ENCODE data around the gene TMEM256. TPM values are rescaled to one million over a fixed set of nuclear protein-coding genes. Genes with fewer than 3 reads are reported as not detected.
"Not testable (repeated sequence)": the region's sequence is repeated elsewhere in the genome, so short reads cannot be mapped to it uniquely, and the experiment has no call there.

The TMEM256 gene
- total RNA-seq, 1 experiment from 2014 or later, result 40.2 TPM

DNA sequence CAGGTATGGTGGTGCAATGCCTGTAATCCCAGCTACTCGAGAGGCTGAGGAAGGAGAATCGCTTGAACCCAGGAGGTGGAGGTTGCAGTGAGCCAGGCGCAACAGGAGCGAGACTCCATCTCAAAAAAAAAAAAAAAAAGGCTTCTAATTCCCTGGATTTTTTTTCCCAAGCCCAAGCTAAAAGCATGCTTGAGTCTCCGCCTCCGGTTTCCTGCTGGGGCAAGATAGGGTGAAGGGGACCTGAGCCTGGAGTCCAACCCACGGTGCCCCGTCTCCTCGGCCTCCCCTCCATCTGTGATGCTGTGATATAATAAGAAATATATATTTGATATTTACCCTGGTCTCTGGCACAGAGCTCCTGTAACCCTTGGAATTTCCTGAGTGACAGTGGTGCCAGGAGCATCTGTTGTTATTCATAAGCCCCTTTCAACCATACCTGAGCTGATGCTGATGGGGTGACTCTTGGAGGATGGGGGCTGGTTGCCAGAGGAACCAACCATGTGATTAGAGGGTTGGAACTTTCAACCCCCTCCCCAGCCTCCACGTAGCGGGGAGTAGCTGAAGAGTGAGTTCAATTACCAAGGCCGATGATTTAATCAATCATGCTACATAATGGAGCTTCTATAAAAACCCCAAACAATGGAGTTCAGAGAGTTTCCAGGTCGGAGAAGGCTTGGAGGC, 35.8 kb downstream of the TMEM256 start:
- intact Hi-C loops (cut with micrococcal nuclease; ENCODE audit: unreplicated experiment), result no loop called here
- Mint-ChIP-seq H3K9me3 (ENCODE audit: unreplicated experiment) (no peaks in the 10 kb centered on the region), H3K27ac (ENCODE audit: unreplicated experiment) (no peak overlapping the region), H3K4me1 (ENCODE audit: low read depth, unreplicated experiment) (no peaks in the 10 kb centered on the region), H3K4me3 (ENCODE audit: unreplicated experiment) (no peak overlapping the region), H3K36me3 (ENCODE audit: insufficient read depth, unreplicated experiment) (no peaks in the 10 kb centered on the region), H3K27me3 (ENCODE audit: insufficient read depth, unreplicated experiment) (no peaks in the 10 kb centered on the region)
- Histone ChIP-seq H3K4me1 (no peaks in the 10 kb centered on the region), H3K4me3 (ENCODE audit: low read depth, low read length) (no peak overlapping the region), H3K9me3 (no peaks in the 10 kb centered on the region), H3K27me3 (replicated peaks; ENCODE audit: control insufficient read depth, insufficient read depth, low read length) (no peaks in the 10 kb centered on the region), H3K36me3 (ENCODE audit: control insufficient read depth, insufficient read depth, low read length) (no peaks in the 10 kb centered on the region)
- ChIA-PET POLR2A (no interaction called here), CTCF (no interaction called here)
- no TSS peak for BruUV-seq (replicated peaks)
- TF ChIP-seq, protein P1, sequence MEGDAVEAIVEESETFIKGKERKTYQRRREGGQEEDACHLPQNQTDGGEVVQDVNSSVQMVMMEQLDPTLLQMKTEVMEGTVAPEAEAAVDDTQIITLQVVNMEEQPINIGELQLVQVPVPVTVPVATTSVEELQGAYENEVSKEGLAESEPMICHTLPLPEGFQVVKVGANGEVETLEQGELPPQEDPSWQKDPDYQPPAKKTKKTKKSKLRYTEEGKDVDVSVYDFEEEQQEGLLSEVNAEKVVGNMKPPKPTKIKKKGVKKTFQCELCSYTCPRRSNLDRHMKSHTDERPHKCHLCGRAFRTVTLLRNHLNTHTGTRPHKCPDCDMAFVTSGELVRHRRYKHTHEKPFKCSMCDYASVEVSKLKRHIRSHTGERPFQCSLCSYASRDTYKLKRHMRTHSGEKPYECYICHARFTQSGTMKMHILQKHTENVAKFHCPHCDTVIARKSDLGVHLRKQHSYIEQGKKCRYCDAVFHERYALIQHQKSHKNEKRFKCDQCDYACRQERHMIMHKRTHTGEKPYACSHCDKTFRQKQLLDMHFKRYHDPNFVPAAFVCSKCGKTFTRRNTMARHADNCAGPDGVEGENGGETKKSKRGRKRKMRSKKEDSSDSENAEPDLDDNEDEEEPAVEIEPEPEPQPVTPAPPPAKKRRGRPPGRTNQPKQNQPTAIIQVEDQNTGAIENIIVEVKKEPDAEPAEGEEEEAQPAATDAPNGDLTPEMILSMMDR (IDR thresholded peaks at IDR 0.05; ENCODE audit: insufficient read depth in 1 of 2, low read depth in 1 of 2, low read length in 1 of 2, severe bottlenecking in 1 of 2, unreplicated experiment in 1 of 2), result no peak
- DNase-seq, result no peak

DNA sequence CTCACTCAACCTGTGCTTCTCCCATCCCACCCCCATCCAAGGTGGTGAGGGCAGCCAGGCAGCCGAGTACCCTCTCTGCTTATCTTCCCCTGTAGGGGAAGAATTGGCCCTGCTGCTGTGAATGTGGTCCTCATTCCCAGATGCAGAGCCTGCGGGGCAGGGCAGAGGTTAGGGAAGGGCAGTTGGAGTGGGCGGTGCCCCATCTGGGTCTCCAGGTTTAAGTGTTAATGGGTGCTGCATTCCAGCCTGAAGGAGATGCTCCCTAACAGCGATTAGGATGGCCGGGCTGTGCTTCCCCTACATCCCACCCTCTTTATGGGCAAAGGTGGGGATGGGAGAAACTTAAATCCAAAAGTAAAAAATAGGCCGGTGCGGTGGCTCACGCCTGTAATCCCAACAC, 36.8 kb downstream of the TMEM256 start:
- CTCF ChIA-PET, result no interaction called here
- no peaks in the 10 kb centered on the region for H3K9me3 ChIP-seq
- Mint-ChIP-seq H3K36me3 (ENCODE audit: insufficient read depth, unreplicated experiment) (no peaks in the 10 kb centered on the region), H3K9me3 (ENCODE audit: unreplicated experiment) (no peaks in the 10 kb centered on the region), H3K4me1 (ENCODE audit: low read depth, unreplicated experiment) (no peaks in the 10 kb centered on the region), H3K4me3 (ENCODE audit: unreplicated experiment) (no peak overlapping the region), H3K27me3 (ENCODE audit: insufficient read depth, unreplicated experiment) (no peaks in the 10 kb centered on the region), H3K27ac (ENCODE audit: unreplicated experiment) (no peak overlapping the region)
- intact Hi-C loops (cut with micrococcal nuclease; ENCODE audit: unreplicated experiment), result no loop called here
- no TSS peak for BruUV-seq (replicated peaks)
- no peak for DNase-seq
- no peaks in the 10 kb centered on the region for H3K4me1 ChIP-seq
- TF ChIP-seq, protein P1 (IDR thresholded peaks at IDR 0.05; ENCODE audit: insufficient read depth in 1 of 2, low read depth in 1 of 2, low read length in 1 of 2, severe bottlenecking in 1 of 2, unreplicated experiment in 1 of 2), result no peak
- POLR2A ChIA-PET, result no interaction called here
- H3K36me3 ChIP-seq (ENCODE audit: control insufficient read depth, insufficient read depth, low read length), result no peaks in the 10 kb centered on the region
- no peaks in the 10 kb centered on the region for H3K27me3 ChIP-seq (replicated peaks; ENCODE audit: control insufficient read depth, insufficient read depth, low read length)
- H3K4me3 ChIP-seq (ENCODE audit: low read depth, low read length), result no peak overlapping the region

DNA sequence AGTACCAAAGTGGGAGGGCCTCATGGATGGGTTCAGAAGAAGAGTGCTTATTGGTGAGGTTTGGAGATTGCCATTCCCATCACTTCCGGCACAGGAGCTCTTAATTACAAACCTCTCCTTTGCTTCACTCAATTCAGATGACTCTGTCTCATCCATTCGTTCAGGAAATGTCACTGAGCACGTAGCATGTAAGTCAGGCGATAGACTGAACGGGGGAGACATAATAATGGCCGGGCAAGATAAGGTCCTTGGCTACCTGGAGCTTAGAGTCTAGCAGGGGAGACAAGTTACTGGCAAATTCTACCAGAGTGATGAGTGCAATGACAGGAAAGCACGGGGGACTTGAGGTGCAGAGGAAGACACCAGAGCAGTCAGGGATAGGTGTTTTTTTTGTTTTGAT, 37.9 kb downstream of the TMEM256 start:
- H3K36me3 Mint-ChIP-seq (ENCODE audit: insufficient read depth, unreplicated experiment); CTCF ChIA-PET; H3K4me3 Mint-ChIP-seq (ENCODE audit: unreplicated experiment); H3K27me3 Mint-ChIP-seq (ENCODE audit: insufficient read depth, unreplicated experiment); H3K9me3 ChIP-seq; H3K4me3 ChIP-seq (ENCODE audit: low read depth, low read length); H3K36me3 ChIP-seq (ENCODE audit: control insufficient read depth, insufficient read depth, low read length); H3K27ac Mint-ChIP-seq (ENCODE audit: unreplicated experiment); H3K27me3 ChIP-seq (replicated peaks; ENCODE audit: control insufficient read depth, insufficient read depth, low read length); H3K4me1 ChIP-seq; DNase-seq; H3K4me1 Mint-ChIP-seq (ENCODE audit: low read depth, unreplicated experiment); BruUV-seq (replicated peaks); POLR2A ChIA-PET; intact Hi-C loops (cut with micrococcal nuclease; ENCODE audit: unreplicated experiment); H3K9me3 Mint-ChIP-seq (ENCODE audit: unreplicated experiment): not testable (repeated sequence)

DNA sequence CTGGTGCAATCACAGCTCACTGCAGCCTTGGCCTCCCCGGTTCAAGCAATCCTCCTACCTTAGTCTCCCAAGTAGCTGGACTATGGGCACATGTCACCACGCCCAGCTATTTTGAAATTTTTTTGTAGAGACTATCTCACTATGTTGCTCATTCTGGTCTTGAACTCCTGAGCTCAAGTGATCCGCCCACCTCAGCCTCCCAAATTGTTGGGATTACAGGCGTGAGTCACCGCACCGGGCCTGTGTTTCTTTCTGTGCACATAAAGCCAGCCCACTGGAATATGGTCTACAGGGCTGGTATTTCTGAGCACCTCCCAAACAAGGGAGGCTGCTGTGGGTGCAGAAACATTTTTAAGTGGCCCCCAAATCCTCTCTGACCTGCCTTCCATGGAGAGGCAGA, 40.6 kb downstream of the TMEM256 start:
- Histone ChIP-seq H3K9me3 (no peaks in the 10 kb centered on the region), H3K4me1 (no peaks in the 10 kb centered on the region), H3K27me3 (replicated peaks; ENCODE audit: control insufficient read depth, insufficient read depth, low read length) (no peaks in the 10 kb centered on the region), H3K4me3 (ENCODE audit: low read depth, low read length) (no peak overlapping the region), H3K36me3 (ENCODE audit: control insufficient read depth, insufficient read depth, low read length) (no peaks in the 10 kb centered on the region)
- H3K36me3 Mint-ChIP-seq (ENCODE audit: insufficient read depth, unreplicated experiment), result no peaks in the 10 kb centered on the region
- TF ChIP-seq, protein P1 (IDR thresholded peaks at IDR 0.05; ENCODE audit: insufficient read depth in 1 of 2, low read depth in 1 of 2, low read length in 1 of 2, severe bottlenecking in 1 of 2, unreplicated experiment in 1 of 2), result no peak
- no peaks in the 10 kb centered on the region for H3K4me1 Mint-ChIP-seq (ENCODE audit: low read depth, unreplicated experiment)
- H3K27ac Mint-ChIP-seq (ENCODE audit: unreplicated experiment), result no peak overlapping the region
- H3K4me3 Mint-ChIP-seq (ENCODE audit: unreplicated experiment), result no peak overlapping the region
- H3K27me3 Mint-ChIP-seq (ENCODE audit: insufficient read depth, unreplicated experiment), result no peaks in the 10 kb centered on the region
- ChIA-PET CTCF (no interaction called here), POLR2A (no interaction called here)
- intact Hi-C loops (cut with micrococcal nuclease; ENCODE audit: unreplicated experiment), result no loop called here
- no peak for DNase-seq
- no peaks in the 10 kb centered on the region for H3K9me3 Mint-ChIP-seq (ENCODE audit: unreplicated experiment)
- no TSS peak for BruUV-seq (replicated peaks)

Measured in Caco-2 (cell line).